Mesendoderm (in vitro differentiated cells): Measurements from ENCODE around the gene TBL3. TPM values are rescaled to one million over a fixed set of nuclear protein-coding genes. Genes with fewer than 3 reads are reported as not detected.
A peak's percentile ranks its signal among the peaks of the same experiment; 100 is the strongest.

Experiments used
- DNase-seq: peaks from one replicate; pipeline ENCODE4 v3.0.0; 2013
- H2AK5ac ChIP-seq: 2 replicates; pipeline ENCODE4 v1.6.1; 2013; ENCODE audit warnings: low read length, inconsistent platforms
- H2BK120ac ChIP-seq: 2 replicates; pipeline ENCODE4 v1.6.1; 2013; ENCODE audit warnings: low read depth, mild to moderate bottlenecking, low read length, moderate library complexity, mixed read lengths
- H2BK15ac ChIP-seq: replicated peaks from 2 replicates; pipeline ENCODE4 v1.6.1; 2013; ENCODE audit warnings: low read depth, mild to moderate bottlenecking, moderate library complexity
- H2BK5ac ChIP-seq: 2 replicates; pipeline ENCODE4 v1.6.1; 2013; ENCODE audit warnings: low read length, inconsistent platforms
- H3K18ac ChIP-seq: 2 replicates; pipeline ENCODE4 v1.6.1; 2013; ENCODE audit warnings: mild to moderate bottlenecking, low read length, mixed read lengths
- H3K23ac ChIP-seq: one replicate; pipeline ENCODE4 v1.6.1; 2013; ENCODE audit warnings: low read length
- H3K27ac ChIP-seq: 2 replicates; pipeline ENCODE4 v1.5.1; 2013; ENCODE audit warnings: low read depth, mild to moderate bottlenecking, inconsistent platforms, low read length, moderate library complexity
- H3K27me3 ChIP-seq: 2 replicates; pipeline ENCODE4 v1.6.1; 2013; ENCODE audit warnings: low read length, control low read depth, mild to moderate bottlenecking, inconsistent platforms; ENCODE audit not compliant: insufficient read depth, poor library complexity
- H3K36me3 ChIP-seq: 2 replicates; pipeline ENCODE4 v1.6.1; 2013; ENCODE audit warnings: low read length, inconsistent platforms; ENCODE audit not compliant: control insufficient read depth, insufficient read depth
- H3K4ac ChIP-seq: one replicate; pipeline ENCODE4 v1.6.1; 2013; ENCODE audit warnings: low read depth, mild to moderate bottlenecking, low read length, moderate library complexity
- H3K4me1 ChIP-seq: 2 replicates; pipeline ENCODE4 v1.6.1; 2013; ENCODE audit warnings: low read depth, low read length, inconsistent platforms; ENCODE audit not compliant: control insufficient read depth
- H3K4me2 ChIP-seq: 2 replicates; pipeline ENCODE4 v1.6.1; 2013; ENCODE audit warnings: low read length
- H3K4me3 ChIP-seq: 2 replicates; pipeline ENCODE4 v1.5.1; 2013; ENCODE audit warnings: mild to moderate bottlenecking, low read length
- H3K56ac ChIP-seq: one replicate; pipeline ENCODE4 v1.6.1; 2013; ENCODE audit warnings: low read length
- H3K79me1 ChIP-seq: 2 replicates; pipeline ENCODE4 v1.6.1; 2013; ENCODE audit warnings: low read length, inconsistent platforms
- H3K79me2 ChIP-seq: 2 replicates; pipeline ENCODE4 v1.6.1; 2013; ENCODE audit warnings: mild to moderate bottlenecking, low read length; ENCODE audit not compliant: control insufficient read depth, insufficient read depth
- H3K9ac ChIP-seq: 2 replicates; pipeline ENCODE4 v1.6.1; 2013; ENCODE audit warnings: low read length, inconsistent platforms
- H4K5ac ChIP-seq: one replicate; pipeline ENCODE4 v1.6.1; 2013; ENCODE audit warnings: low read length
- H4K8ac ChIP-seq: one replicate; pipeline ENCODE4 v1.6.1; 2013; ENCODE audit warnings: low read depth, mild to moderate bottlenecking, control low read depth, low read length, moderate library complexity
- WGBS: extraction: QIAGEN DNeasy Blood & Tissue Kit; methylation state at CpG from one replicate; pipeline ENCODE4 v1.1.7; 2013; ENCODE audit warnings: low lambda C conversion rate, missing lambda C conversion rate; ENCODE audit not compliant: insufficient coverage; ENCODE audit errors: extremely low coverage; 5-methylcytosine and 5-hydroxymethylcytosine counted together
- polyA plus RNA-seq, 2 experiments: library from polyadenylated mRNA; stranded (reverse); fragments of 200-250 nt; gene quantifications; one replicate each; pipeline ENCODE4 v1.2.3, GENCODE V29; 2013

The TBL3 gene
- polyA plus RNA-seq (2013, experiment 1 of 2), result 29.8 TPM
- 29.2 TPM for polyA plus RNA-seq (2013, experiment 2 of 2)

DNA sequence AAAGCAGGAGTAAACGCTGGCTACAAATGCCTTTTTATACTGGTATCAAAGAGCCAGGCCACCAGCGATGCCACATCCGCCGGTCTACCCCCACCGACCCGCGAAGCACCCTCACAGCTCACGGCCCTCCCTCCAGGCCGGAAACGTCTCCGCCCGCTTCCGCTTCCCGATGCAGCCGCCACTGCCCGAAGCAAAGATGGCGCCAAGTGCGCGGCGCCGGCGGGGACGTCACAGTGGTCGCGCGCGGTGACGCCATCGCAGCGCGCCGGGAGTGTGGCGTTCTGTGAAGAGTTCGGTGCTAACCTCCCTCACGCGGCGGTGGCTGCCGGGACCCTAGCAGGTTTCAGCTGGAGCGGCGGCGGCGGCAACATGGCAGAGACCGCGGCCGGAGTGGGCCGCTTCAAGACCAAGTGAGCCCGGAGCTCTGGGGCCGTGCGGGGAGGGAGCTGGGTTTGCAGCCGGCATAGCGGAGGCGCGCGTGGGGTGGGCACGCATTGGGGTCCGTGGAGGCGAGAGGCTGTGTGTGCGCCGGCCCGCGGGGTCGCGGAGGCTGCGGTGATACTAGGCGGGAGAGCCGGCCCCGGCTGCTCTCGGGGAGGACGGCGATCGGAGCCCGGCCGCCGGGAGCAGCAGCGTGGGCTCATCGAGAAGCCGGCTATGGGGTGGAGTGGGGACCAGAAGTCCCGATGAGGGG, at the start of gene TBL3:
Gene TBL3 (plus strand): TSS at position 258 of the 694 bp plus-strand sequence. CDS start 112 bp downstream, at position 370.
- no peak within 1 kb of the TSS for H4K8ac ChIP-seq
- peak within 1 kb of the TSS; percentile 30 for H3K27ac ChIP-seq
- H2BK5ac ChIP-seq, result peak within 1 kb of the TSS; percentile 88
- H3K27me3 ChIP-seq, result no peaks in the 10 kb centered on the region
- peak within 1 kb of the TSS; percentile 81 for H3K4me2 ChIP-seq
- peak within 1 kb of the TSS; percentile 98 for H3K9ac ChIP-seq
- DNase-seq, result peak; percentile 97
- no peak within 1 kb of the TSS for H4K5ac ChIP-seq
- H2BK15ac ChIP-seq, result no peak within 1 kb of the TSS
- peak within 1 kb of the TSS; percentile 95 for H2AK5ac ChIP-seq
- peaks cover 4% of the 10 kb centered on the region for H3K36me3 ChIP-seq
- H3K4me1 ChIP-seq, result no peaks in the 10 kb centered on the region
- peaks cover 5% of the 10 kb centered on the region for H3K79me1 ChIP-seq
- H3K4ac ChIP-seq, result peak within 1 kb of the TSS; percentile 25
- peaks cover 13% of the 10 kb centered on the region for H3K79me2 ChIP-seq
- H3K23ac ChIP-seq, result peak within 1 kb of the TSS; percentile 94
- peak within 1 kb of the TSS; percentile 99 for H3K56ac ChIP-seq
- no peak within 1 kb of the TSS for H2BK120ac ChIP-seq
- WGBS, result no CpG with 5 or more reads among the region's 78 CpGs
- peak within 1 kb of the TSS; percentile 92 for H3K4me3 ChIP-seq
- H3K18ac ChIP-seq, result no peak within 1 kb of the TSS

DNA sequence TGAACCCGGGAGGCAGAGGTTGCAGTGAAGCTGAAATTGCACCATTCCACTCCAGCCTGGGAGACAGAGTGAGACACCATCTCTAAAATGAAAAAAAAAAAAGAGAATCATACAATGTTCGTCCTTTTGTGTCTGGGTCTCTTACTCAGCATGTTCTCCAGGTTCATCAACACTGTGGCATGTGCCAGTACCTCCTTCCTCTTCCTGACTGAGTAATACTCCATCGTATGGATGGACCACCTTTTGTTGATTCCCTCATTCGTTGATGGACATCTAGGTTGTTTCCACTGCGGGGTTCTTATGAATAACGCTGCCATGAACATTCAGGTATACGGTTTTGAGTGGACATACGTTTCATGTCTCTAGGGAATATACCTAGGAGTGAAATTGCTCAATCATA, 49.5 kb upstream of the TBL3 start:
- Histone ChIP-seq H3K79me1 (no peaks in the 10 kb centered on the region), H3K23ac (no peak overlapping the region), H3K4me1 (no peaks in the 10 kb centered on the region), H3K9ac (no peak overlapping the region), H2BK15ac (no peak overlapping the region), H3K4ac (no peak overlapping the region), H2BK5ac (no peak overlapping the region), H3K27ac (no peak overlapping the region), H3K4me3 (no peak overlapping the region), H4K5ac (no peak overlapping the region), H3K18ac (no peak overlapping the region), H2AK5ac (no peak overlapping the region), H3K27me3 (peaks cover 28% of the 10 kb centered on the region), H2BK120ac (no peak overlapping the region), H3K56ac (no peak overlapping the region), H4K8ac (no peak overlapping the region), H3K4me2 (no peak overlapping the region), H3K36me3 (no peaks in the 10 kb centered on the region), H3K79me2 (no peaks in the 10 kb centered on the region)
- WGBS, result no CpG with 5 or more reads among the region's 8 CpGs
- DNase-seq, result no peak

DNA sequence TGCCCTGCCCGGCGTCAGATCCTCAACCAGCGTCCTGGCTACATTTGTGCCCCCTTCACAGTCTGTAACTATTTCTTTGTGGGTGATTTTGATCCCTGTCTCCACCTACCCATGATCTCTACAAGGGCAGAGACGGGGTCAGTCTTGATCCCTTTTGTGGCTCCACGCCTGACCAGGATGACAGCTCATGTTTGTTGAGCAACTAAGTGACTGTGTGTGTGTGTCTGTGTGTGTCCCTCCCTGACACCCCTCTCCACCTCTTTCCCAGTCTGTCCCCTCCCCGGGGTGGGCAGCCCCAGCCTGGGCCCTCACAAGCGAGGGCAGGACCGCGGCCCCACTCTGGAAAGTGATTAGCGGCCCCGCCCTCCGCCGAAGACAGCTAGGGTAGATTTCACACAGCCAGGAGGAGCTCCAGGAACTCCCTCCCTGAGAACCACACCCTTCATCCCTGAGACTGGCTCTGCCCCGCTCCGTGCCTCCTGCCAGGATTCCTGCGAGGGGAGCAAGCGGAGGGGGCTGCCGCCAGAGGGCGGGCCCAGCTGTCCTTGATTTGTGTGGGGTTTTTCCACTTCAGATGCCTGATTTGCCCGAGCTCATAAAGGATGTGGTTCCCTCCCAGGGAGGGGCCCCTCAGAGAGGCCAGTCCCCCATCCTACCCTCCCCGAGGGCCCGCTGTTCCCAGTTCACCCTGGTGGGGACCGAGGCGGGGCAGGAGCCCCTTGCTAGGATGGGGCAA, 48.4 kb upstream of the TBL3 start:
- H3K79me2 ChIP-seq, result no peaks in the 10 kb centered on the region
- H3K4me2 ChIP-seq, result peak overlapping the region; percentile 38
- peak overlapping the region; percentile 45 for H3K9ac ChIP-seq
- no peak overlapping the region for H4K8ac ChIP-seq
- no peak overlapping the region for H3K4ac ChIP-seq
- no peaks in the 10 kb centered on the region for H3K4me1 ChIP-seq
- peak overlapping the region; percentile 35 for H3K23ac ChIP-seq
- no peak overlapping the region for H2BK15ac ChIP-seq
- H3K27ac ChIP-seq, result no peak overlapping the region
- H2BK120ac ChIP-seq, result no peak overlapping the region
- H3K4me3 ChIP-seq, result no peak overlapping the region
- H3K79me1 ChIP-seq, result no peaks in the 10 kb centered on the region
- H3K18ac ChIP-seq, result peak overlapping the region; percentile 36
- H3K56ac ChIP-seq, result peak overlapping the region; percentile 20
- no peak overlapping the region for H2AK5ac ChIP-seq
- no CpG with 5 or more reads among the region's 24 CpGs for WGBS
- peak; percentile 87 for DNase-seq
- H3K27me3 ChIP-seq, result peaks cover 20% of the 10 kb centered on the region
- H2BK5ac ChIP-seq, result no peak overlapping the region
- H4K5ac ChIP-seq, result no peak overlapping the region
- H3K36me3 ChIP-seq, result no peaks in the 10 kb centered on the region

DNA sequence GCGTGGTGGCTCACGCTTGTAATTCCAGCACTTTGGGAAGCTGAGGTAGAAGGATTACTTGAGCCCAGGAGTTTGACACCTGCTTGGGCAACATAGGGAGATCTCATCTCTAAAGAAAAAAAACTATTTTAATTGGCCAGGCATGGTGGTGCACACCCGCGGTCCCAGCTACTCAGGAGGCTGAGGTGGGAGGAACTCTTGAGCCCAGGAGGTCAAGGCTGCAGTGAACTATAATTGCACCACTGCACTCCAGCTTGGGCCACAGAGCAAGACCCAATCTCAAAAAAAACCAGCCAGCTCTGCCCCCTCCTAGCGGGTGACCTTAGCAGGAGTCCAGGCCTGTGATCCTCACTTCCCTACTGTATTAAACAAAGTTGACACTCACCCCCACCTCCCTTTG, 47.8 kb upstream of the TBL3 start:
- no peak overlapping the region for H3K27ac ChIP-seq
- no peak overlapping the region for H4K8ac ChIP-seq
- no peaks in the 10 kb centered on the region for H3K36me3 ChIP-seq
- H4K5ac ChIP-seq, result no peak overlapping the region
- H3K56ac ChIP-seq, result no peak overlapping the region
- H3K4ac ChIP-seq, result no peak overlapping the region
- H2BK5ac ChIP-seq, result no peak overlapping the region
- H2AK5ac ChIP-seq, result no peak overlapping the region
- no peaks in the 10 kb centered on the region for H3K79me2 ChIP-seq
- H3K9ac ChIP-seq, result peak overlapping the region; percentile 45
- no peak overlapping the region for H2BK120ac ChIP-seq
- no peak overlapping the region for H2BK15ac ChIP-seq
- H3K4me3 ChIP-seq, result no peak overlapping the region
- no peak overlapping the region for H3K4me2 ChIP-seq
- no peaks in the 10 kb centered on the region for H3K79me1 ChIP-seq
- WGBS, result no CpG with 5 or more reads among the region's 5 CpGs
- peaks cover 14% of the 10 kb centered on the region for H3K27me3 ChIP-seq
- no peaks in the 10 kb centered on the region for H3K4me1 ChIP-seq
- no peak overlapping the region for H3K23ac ChIP-seq
- H3K18ac ChIP-seq, result peak overlapping the region; percentile 36
- no peak for DNase-seq

DNA sequence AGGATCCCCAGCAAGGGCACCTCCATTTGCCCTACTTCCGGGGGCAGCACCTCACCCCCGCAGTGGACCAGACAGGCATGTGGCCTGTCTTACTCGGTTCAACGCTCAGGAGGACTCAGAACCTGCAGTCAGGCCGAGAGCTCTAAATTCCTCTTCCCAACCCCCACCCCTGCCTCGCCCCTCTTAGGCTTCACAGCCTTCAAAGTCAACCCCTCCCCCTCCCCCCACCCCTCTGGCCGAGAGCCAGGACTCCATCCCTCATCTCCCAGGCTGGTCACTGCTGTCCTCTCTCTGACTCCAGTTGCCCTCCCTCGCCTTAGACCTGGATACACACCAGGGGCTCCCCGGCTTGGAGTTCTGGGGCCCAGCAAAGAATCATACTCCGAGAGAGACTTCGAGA, 45.6 kb upstream of the TBL3 start:
- Histone ChIP-seq H2BK15ac (no peak overlapping the region), H3K4ac (no peak overlapping the region), H3K18ac (no peak overlapping the region)

More for the DNA sequence above, 45.6 kb upstream of the TBL3 start:
- Histone ChIP-seq H2AK5ac (no peak overlapping the region), H4K5ac (no peak overlapping the region), H3K23ac (no peak overlapping the region), H2BK5ac (no peak overlapping the region), H3K79me2 (no peaks in the 10 kb centered on the region), H3K36me3 (no peaks in the 10 kb centered on the region), H2BK120ac (no peak overlapping the region), H3K4me1 (no peaks in the 10 kb centered on the region), H4K8ac (no peak overlapping the region), H3K27me3 (no peaks in the 10 kb centered on the region), H3K56ac (no peak overlapping the region), H3K79me1 (no peaks in the 10 kb centered on the region), H3K4me2 (no peak overlapping the region), H3K9ac (no peak overlapping the region), H3K4me3 (no peak overlapping the region), H3K27ac (no peak overlapping the region)
- no CpG with 5 or more reads among the region's 11 CpGs for WGBS
- DNase-seq, result peak; percentile 50
